SIG-M5 (cell line): ENCODE measurements around the gene DENND1B.

ENCODE experiments used
- DNase-seq: peaks from one replicate; lab custom pipeline; 2025; lab: John Stamatoyannopoulos, UW

DENND1B gene

DNA sequence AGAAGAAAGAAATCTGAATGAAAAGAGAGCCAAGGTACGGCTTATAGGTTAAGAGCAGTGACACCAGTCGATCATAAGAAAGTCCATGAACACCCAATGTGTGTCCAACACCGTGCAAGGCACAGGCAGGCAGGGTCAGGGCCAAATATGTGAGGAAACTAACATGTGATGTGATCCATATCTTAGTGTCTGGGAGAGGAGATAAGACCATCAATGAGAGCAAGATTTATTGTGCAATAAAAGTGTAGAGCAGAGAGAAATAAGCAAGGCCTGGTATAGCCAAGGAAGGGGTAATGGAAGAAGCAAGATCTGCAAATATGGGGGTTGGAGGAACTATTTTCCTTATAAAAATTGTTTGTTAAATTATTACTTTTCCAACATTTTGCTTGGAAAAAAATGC, 308.5 kb downstream of the DENND1B start:
- no peak for DNase-seq

DNA sequence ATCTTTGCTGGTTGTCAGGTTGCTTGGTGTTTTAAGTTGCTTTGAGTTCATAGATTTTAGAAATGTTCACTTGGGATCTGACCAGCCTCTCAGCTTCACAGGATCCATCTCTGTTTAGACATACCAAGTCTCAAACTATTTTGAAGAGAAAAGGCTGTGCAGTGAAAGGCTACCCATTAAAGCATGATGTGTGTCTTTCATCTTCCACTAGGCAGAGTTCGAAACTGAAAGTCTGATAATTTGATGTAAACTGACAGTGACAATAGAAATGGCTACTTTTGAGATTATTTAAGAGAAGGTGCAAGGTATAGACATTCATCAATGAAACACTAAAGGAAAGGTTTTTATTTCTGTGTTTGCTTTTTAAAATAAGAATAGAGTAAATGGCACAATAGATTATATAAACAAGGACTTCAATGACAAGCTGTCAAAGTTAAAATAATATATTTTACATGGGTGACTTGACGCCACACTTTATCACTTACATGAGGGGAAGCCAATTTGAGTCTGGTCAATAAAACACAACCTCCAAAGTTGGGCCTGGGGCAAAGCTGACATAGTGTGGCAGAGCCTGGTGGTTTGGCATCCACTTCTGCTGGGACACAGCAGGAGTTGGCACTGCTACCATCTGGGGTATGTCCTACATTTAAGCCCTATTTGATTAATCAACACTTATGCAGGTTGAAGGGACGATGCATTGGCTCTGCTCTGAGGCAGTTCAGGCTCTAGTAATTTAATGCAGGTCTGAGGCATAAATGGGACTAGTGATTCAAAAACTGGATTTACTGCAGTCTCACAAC, 309.6 kb downstream of the DENND1B start:
- no peak for DNase-seq

DNA sequence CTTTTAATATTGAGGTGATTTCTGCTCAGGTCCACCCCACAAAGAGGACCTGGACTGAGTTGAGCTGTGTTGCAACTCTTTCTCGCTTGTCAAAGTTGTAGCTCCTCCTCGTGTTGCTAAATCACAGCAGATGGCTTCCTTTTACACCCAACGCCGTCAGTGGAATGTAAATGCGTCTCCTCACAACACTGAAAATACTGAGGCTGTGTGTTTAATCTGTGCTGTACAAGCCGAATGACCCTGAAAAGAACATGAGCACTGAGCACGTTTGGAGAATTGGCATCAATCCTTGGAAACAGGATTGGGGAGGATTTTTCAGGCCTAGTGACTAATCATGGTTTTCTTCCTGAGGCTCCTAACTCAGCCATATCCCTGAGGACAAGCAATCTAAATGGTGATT, 311.2 kb downstream of the DENND1B start:
- no peak for DNase-seq

DNA sequence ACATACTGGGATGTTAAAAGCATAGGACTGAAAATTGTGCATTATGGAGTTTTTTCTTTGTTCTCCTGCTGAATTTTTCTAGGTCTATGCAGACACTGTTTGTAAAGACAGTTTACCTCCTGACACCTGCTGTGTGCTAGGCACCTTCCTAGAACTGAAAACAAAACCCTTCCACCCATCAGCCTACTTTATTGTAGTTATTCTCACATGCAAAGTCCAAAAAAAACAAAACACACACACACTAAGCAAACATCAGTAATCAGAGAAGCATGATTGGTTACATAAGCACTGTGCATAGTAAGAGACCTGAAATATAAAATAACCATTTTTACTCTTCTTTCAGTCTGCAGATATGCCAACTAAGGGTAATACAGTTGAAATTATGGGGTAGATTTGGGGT, 312.1 kb downstream of the DENND1B start:
- no peak for DNase-seq

DNA sequence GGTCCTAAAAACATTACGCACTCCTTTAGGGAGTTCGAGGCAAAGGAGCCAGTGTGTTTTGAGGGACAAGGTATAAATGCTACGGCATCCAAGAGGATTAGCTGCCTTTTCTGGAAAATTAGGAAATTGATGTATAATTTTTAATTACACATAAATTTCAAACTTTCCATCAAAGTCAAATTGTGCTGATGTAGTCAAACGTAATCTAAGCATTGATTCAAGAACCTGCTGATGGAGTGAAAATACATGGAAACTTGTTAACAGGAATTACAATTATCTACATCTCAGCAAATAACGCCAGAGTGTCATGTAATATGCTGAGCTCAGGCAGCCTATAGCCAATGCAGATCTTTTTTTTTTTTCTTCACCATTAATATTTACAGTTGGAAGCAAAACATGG, 312.7 kb downstream of the DENND1B start:
- no peak for DNase-seq
